Prostate gland (tissue), 2 donors: ENCODE data around the gene MAP3K7.

Experiments used
- POLR2A ChIP-seq: fragments of 450-650 bp; IDR thresholded peaks from one replicate; pipeline ENCODE4 v1.6.1; 2016; ENCODE audit warnings: antibody characterized with exemption, mild to moderate bottlenecking
- TF ChIP-seq, protein P1 (sequence below), 4 experiments: fragments of 200-600 bp in 2 of 4; fragments of 450-650 bp in 2 of 4; sonication (generic) in 2 of 4; IDR thresholded peaks; 1 replicate in 3 of 4; 2 replicates in 1 of 4; pipeline ENCODE4 v1.5.1; 2016 to 2019; ENCODE audit warnings: antibody characterized with exemption in 4 of 4, mild to moderate bottlenecking in 2 of 4, moderate library complexity in 2 of 4

DNA sequence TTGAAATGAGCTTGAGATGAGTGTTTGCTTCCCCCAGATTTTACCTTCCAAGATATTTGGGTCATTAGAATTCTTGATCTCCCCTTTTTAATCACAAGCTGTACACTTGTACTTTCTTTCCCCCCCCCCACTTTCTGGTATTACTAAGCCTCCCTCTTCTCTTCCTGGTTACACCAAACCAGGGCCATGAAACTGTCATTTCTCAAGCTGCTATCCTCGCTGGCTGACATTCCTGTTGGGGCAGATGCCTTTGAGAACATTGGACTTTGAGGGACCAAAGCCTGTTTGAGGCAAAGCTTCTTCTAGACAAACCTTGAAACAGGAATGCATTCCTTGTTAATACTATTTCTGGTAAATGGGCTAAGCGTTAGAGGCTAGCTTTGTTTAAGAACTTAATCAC, 32.3 kb upstream of the MAP3K7 start:
- TF ChIP-seq, protein P1, sequence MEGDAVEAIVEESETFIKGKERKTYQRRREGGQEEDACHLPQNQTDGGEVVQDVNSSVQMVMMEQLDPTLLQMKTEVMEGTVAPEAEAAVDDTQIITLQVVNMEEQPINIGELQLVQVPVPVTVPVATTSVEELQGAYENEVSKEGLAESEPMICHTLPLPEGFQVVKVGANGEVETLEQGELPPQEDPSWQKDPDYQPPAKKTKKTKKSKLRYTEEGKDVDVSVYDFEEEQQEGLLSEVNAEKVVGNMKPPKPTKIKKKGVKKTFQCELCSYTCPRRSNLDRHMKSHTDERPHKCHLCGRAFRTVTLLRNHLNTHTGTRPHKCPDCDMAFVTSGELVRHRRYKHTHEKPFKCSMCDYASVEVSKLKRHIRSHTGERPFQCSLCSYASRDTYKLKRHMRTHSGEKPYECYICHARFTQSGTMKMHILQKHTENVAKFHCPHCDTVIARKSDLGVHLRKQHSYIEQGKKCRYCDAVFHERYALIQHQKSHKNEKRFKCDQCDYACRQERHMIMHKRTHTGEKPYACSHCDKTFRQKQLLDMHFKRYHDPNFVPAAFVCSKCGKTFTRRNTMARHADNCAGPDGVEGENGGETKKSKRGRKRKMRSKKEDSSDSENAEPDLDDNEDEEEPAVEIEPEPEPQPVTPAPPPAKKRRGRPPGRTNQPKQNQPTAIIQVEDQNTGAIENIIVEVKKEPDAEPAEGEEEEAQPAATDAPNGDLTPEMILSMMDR (IDR thresholded peaks at IDR 0.05): no peak
- TF ChIP-seq POLR2A: no peak
